Thoracic aorta (tissue), 2 donors: Measurements from ENCODE around the gene ELAVL2. TPM values are rescaled to one million over a fixed set of nuclear protein-coding genes. Genes with fewer than 3 reads are reported as not detected.

Experiments
- ATAC-seq: fragments of 150-250 bp; one replicate; pipeline ENCODE4 v1.8.0; 2017; ENCODE audit warnings: low read depth; ENCODE audit not compliant: insufficient number of reproducible peaks, low FRiP score
- DNase-seq: peaks from one replicate; pipeline ENCODE4 v3.0.0-alpha.2; 2020; ENCODE audit warnings: low spot score
- H3K27ac ChIP-seq, 2 donors: fragments of 200-600 bp; sonication (generic); 1 replicate in 1 of 2; 2 replicates in 1 of 2; pipeline ENCODE4 v1.5.1; 2016; ENCODE audit warnings: mild to moderate bottlenecking in 2 of 2, moderate library complexity in 2 of 2
- H3K27me3 ChIP-seq: fragments of 200-600 bp; sonication (generic); replicated peaks from 2 replicates; pipeline ENCODE4 v1.6.0; 2016; ENCODE audit warnings: mild to moderate bottlenecking; ENCODE audit not compliant: insufficient read depth
- H3K36me3 ChIP-seq: fragments of 200-600 bp; sonication (generic); one replicate; pipeline ENCODE4 v1.5.1; 2016
- H3K4me1 ChIP-seq, 2 donors: fragments of 200-600 bp; sonication (generic); 1 replicate in 1 of 2; 2 replicates in 1 of 2; pipeline versions ENCODE4 v1.5.1 to v1.6.0; 2016; ENCODE audit warnings: low read depth in 2 of 2, mild to moderate bottlenecking in 1 of 2; ENCODE audit not compliant: control insufficient read depth in 1 of 2
- H3K4me3 ChIP-seq: fragments of 200-600 bp; sonication (generic); 2 replicates; pipeline ENCODE4 v1.5.1; 2016; ENCODE audit warnings: mild to moderate bottlenecking
- H3K9me3 ChIP-seq: fragments of 200-600 bp; sonication (generic); 2 replicates; pipeline ENCODE4 v1.5.1; 2016
- total RNA-seq, 2 donors: library from RNA; depleted of rRNA; stranded (reverse); fragments of >200 nt; gene quantifications; one replicate each; pipeline versions ENCODE4 v1.1.0 to v1.2.3, GENCODE V29; 2016
- TF ChIP-seq, protein P1 (sequence below): fragments of 200-600 bp; sonication (generic); IDR thresholded peaks from one replicate; pipeline ENCODE4 v1.5.1; 2019; ENCODE audit warnings: antibody characterized with exemption

The ELAVL2 gene
- total RNA-seq, 2 donors from 2014 or later: not detected

DNA sequence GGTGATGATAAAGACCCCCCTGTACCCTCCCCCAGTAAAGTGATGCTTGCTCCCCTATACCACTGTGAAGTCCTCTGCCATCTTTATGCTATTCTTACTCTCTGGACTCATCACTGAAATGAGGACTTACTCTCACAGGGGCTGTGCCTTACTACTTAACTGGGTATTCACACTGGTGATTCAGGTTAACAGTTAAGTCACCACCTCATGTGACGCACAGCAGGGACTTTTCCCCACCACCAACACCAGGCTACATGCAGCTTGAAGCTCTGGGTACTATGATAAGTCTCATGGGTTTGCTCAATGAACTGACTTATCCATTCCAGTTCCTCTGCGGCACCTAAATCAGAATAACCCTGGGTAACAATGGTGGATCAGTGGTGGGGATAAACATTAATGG, 163.7 kb downstream of the ELAVL2 start:
- TF ChIP-seq, protein P1, sequence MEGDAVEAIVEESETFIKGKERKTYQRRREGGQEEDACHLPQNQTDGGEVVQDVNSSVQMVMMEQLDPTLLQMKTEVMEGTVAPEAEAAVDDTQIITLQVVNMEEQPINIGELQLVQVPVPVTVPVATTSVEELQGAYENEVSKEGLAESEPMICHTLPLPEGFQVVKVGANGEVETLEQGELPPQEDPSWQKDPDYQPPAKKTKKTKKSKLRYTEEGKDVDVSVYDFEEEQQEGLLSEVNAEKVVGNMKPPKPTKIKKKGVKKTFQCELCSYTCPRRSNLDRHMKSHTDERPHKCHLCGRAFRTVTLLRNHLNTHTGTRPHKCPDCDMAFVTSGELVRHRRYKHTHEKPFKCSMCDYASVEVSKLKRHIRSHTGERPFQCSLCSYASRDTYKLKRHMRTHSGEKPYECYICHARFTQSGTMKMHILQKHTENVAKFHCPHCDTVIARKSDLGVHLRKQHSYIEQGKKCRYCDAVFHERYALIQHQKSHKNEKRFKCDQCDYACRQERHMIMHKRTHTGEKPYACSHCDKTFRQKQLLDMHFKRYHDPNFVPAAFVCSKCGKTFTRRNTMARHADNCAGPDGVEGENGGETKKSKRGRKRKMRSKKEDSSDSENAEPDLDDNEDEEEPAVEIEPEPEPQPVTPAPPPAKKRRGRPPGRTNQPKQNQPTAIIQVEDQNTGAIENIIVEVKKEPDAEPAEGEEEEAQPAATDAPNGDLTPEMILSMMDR: no peak
- Histone ChIP-seq H3K27me3 (no peaks in the 10 kb centered on the region), H3K4me3 (no peak overlapping the region), H3K9me3 (no peaks in the 10 kb centered on the region), H3K36me3 (no peaks in the 10 kb centered on the region), H3K27ac (no peak overlapping the region), H3K4me1 (no peaks in the 10 kb centered on the region)
- no peak for DNase-seq
- no peak for ATAC-seq

DNA sequence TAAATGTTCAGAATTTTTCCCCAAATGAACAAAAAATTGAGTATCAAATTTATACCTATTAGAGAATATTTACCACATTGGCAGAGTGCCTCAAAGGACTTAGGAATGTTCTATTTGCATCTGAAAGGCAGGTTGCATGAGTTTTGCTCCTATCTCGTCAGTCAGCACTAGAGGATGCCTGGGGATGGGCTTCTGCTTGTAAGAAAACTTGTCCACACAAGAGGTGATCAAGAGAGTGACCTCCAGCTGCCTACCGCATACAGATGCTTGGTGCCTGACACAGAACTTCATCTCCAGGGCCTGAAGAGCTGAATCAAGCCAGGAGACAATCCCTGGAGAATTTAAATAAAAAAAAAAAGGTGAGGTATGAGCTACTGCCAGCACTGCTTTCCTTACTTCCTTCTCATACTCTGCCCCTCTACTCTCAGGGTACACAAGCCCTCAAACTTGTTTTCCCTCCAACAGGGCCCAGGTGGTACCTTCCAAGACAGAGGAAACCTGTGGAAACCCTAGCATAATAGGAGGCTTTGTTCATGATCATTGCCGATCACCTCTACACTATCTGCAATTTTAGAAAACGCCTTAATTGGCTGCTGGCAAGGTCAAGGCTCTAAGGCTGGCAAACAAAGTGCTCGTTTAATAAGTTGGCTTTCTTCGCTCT, 166.6 kb downstream of the ELAVL2 start:
- Histone ChIP-seq H3K36me3 (no peaks in the 10 kb centered on the region), H3K9me3 (no peaks in the 10 kb centered on the region), H3K4me3 (no peak overlapping the region), H3K4me1 (no peaks in the 10 kb centered on the region), H3K27ac (no peak overlapping the region), H3K27me3 (no peaks in the 10 kb centered on the region)
- TF ChIP-seq, protein P1: no peak
- ATAC-seq (no peak), DNase-seq (no peak)

DNA sequence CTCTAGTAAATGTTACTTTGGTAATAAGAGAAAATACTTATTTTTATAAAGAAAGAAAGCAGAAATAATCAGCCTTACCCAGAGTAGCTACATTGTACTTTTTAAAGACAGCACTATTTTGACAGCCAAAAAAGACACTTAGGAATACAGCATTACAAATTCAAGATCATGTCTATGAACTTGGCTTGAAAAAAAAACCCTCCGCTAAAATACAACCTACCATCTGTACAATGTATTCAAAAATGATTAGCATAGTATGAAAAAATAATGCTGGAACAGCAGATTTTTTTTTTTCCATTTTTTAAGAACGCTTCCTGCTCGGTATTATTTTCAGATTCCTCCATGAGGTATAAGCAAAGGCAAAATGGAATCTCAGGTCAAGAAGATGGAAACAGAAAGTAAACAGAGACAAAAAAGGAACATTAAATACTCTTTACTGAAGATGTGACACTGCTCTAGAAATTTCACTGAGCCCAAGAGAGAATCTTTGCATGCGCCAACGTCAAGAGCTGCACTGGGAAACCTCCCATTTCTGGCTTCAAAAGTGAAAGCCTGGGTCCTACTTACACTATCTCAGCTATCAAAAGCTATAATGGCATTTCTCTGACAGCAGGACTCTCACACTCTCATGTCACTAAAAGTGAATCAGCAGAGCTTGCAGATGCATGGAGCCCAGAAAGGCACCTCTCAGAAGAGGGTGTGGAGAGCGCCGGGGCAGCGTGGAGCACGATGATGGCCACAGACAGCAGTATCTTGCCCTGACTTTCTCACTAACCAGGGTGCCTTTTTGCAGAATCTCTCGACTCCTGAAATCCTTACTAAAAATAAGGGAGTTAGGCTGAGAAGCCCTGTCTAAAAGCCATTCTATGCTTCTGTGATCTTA, 167.4 kb downstream of the ELAVL2 start:
- DNase-seq (no peak), ATAC-seq (no peak)
- H3K4me1 ChIP-seq: no peaks in the 10 kb centered on the region
- H3K36me3 ChIP-seq: no peaks in the 10 kb centered on the region
- TF ChIP-seq, protein P1: no peak
- H3K27ac ChIP-seq: no peak overlapping the region
- H3K9me3 ChIP-seq: no peaks in the 10 kb centered on the region
- H3K4me3 ChIP-seq: no peak overlapping the region
- no peaks in the 10 kb centered on the region for H3K27me3 ChIP-seq

DNA sequence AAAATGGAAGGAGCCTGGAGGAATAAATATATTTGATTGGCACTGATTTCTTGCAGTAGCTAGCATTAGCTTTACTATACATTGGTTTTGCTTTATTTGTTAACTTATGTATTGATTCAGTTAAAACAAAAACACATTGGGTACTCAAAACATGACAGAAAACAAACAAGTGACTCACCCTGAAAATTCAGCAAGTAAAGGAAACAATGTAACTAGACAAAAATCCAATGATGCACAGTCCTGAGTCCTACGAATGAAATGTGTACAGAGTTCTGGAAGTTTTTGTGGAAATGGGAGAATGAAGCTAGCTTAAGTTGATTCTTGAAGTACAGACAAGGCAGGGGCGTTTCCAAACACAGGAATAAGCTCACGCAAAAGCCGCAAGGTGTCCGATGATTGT, 175.0 kb downstream of the ELAVL2 start:
- no peaks in the 10 kb centered on the region for H3K9me3 ChIP-seq
- no peak for ATAC-seq
- H3K36me3 ChIP-seq: no peaks in the 10 kb centered on the region
- no peaks in the 10 kb centered on the region for H3K4me1 ChIP-seq
- no peak overlapping the region for H3K27ac ChIP-seq
- H3K4me3 ChIP-seq: no peak overlapping the region
- no peak for DNase-seq
- H3K27me3 ChIP-seq: no peaks in the 10 kb centered on the region
- TF ChIP-seq, protein P1: no peak

DNA sequence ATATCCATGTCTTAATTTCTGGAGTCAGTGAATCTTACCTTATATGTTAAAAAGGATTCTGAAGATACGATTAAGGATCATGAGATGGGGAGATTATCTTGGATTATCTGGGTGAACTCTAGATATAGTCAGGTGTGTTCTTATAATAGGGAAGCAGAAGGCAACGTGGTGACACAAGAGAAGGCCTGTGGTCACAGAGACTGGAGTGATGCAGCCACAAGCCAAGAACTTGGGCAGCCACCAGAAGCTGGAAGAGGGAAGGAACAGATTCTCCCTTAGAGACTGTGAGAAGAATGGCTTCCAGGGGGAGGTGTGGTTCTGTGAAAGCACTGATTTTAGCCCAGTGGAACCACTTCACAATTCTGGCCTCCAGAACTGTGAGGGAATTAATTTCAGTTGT, 177.4 kb downstream of the ELAVL2 start:
- no peaks in the 10 kb centered on the region for H3K36me3 ChIP-seq
- no peak overlapping the region for H3K27ac ChIP-seq
- DNase-seq (no peak), ATAC-seq (no peak)
- H3K9me3 ChIP-seq: no peaks in the 10 kb centered on the region
- H3K4me1 ChIP-seq: no peaks in the 10 kb centered on the region
- no peak overlapping the region for H3K4me3 ChIP-seq
- TF ChIP-seq, protein P1: no peak
- no peaks in the 10 kb centered on the region for H3K27me3 ChIP-seq
